ENCODE data around the gene PTGR3.

Gene PTGR3

GRCh38 chr18:75230163-75231052 lies 21.5 kb upstream of the PTGR3 start:
- no peak overlapping the region for H3K4me3 ChIP-seq (ENCODE audit: low read depth, low read length)
- TF ChIP-seq, protein P1, sequence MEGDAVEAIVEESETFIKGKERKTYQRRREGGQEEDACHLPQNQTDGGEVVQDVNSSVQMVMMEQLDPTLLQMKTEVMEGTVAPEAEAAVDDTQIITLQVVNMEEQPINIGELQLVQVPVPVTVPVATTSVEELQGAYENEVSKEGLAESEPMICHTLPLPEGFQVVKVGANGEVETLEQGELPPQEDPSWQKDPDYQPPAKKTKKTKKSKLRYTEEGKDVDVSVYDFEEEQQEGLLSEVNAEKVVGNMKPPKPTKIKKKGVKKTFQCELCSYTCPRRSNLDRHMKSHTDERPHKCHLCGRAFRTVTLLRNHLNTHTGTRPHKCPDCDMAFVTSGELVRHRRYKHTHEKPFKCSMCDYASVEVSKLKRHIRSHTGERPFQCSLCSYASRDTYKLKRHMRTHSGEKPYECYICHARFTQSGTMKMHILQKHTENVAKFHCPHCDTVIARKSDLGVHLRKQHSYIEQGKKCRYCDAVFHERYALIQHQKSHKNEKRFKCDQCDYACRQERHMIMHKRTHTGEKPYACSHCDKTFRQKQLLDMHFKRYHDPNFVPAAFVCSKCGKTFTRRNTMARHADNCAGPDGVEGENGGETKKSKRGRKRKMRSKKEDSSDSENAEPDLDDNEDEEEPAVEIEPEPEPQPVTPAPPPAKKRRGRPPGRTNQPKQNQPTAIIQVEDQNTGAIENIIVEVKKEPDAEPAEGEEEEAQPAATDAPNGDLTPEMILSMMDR (IDR thresholded peaks at IDR 0.05; ENCODE audit: low read depth, low read length) = no peak
- H3K27ac ChIP-seq = no peak overlapping the region
- no peaks in the 10 kb centered on the region for H3K27me3 ChIP-seq (ENCODE audit: insufficient read depth, low read depth, severe bottlenecking)
- no peak for DNase-seq
- no peaks in the 10 kb centered on the region for H3K36me3 ChIP-seq
- no peaks in the 10 kb centered on the region for H3K9me3 ChIP-seq (ENCODE audit: severe bottlenecking)

DNA sequence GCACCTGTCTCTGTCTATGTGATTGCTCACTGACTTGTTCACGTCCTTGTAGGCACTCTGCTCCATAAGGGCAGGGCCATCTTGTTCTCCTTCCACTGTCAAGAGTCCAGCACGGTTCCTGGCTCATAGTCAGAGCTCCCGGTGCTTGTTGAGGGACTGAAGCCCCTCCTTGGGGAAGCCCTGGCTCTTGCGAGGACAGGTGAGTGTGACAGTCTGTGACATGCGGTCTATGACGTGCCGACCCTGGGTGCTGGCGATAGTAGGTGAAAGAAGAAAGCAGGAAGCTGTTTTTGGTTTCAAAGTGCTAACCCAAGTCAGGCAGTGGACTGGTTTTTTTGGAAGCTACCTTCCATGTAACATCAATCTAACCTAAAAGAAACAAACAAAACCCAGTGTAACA lies 20.5 kb upstream of the PTGR3 start:
- Histone ChIP-seq H3K36me3 (no peaks in the 10 kb centered on the region), H3K27me3 (ENCODE audit: insufficient read depth, low read depth, severe bottlenecking) (no peaks in the 10 kb centered on the region), H3K9me3 (ENCODE audit: severe bottlenecking) (no peaks in the 10 kb centered on the region), H3K4me3 (ENCODE audit: low read depth, low read length) (no peak overlapping the region), H3K27ac (no peak overlapping the region)
- no peak for DNase-seq
- TF ChIP-seq, protein P1 (IDR thresholded peaks at IDR 0.05; ENCODE audit: low read depth, low read length) = no peak

DNA sequence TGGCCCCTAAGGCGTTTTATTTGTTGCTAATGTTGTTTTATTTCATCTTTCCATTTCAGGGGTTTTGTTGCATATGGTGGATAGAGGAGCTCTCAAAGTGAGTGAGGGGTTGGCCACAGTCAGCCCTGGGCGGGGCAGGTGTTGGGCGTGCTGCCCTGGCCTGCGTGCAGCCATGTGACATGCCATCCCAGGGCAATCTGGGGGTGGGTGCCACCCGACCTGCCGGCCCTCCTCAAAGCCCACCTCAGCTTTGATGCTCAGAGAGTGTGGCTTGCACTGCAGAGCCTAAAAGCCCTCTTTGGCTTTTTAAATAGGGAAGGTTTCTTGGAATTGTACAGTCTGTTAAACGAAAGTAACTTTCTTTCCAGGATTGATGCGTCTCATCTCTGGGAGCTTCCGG lies 20.0 kb upstream of the PTGR3 start:
- H3K27ac ChIP-seq = no peak overlapping the region
- TF ChIP-seq, protein P1 (IDR thresholded peaks at IDR 0.05; ENCODE audit: low read depth, low read length) = no peak

DNA sequence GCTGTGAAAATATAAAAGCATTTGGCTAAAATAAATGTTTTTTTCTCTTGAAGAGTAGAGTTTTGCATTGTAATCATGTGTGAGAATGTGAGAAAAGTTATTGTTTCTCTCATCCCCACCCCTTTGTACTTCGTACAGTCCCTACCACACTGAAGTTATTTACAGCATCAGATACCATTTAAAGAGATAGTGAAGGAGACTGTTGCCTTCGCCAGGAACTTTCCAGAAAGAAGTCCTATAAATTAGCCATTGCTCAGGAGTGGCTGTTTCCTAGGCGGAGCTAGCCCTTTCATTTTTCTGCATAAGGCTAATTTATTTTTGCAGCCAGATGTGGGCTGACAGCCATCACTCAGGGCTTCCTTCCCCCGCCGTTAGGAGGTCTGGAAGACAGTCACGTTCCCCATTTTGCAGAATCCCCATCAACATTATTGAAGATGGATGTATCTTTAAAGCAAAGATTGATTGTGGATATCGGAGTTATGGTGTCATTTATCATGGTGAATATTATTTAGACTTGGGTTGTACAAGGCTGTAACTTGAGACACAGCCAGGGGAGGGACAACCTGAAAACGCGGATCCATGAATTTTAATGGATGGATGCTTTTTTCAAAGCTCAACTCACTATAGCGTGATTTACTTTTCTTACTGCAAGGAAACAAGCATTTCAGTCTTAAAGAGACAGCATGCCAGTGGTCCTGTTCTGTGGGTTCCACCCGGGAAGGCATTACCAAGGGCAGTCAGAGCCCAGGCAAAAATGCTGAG lies 18.8 kb upstream of the PTGR3 start:
- DNase-seq = no peak
- no peaks in the 10 kb centered on the region for H3K27me3 ChIP-seq (ENCODE audit: insufficient read depth, low read depth, severe bottlenecking)
- TF ChIP-seq, protein P1 (IDR thresholded peaks at IDR 0.05; ENCODE audit: low read depth, low read length) = no peak
- H3K36me3 ChIP-seq = no peaks in the 10 kb centered on the region
- H3K9me3 ChIP-seq (ENCODE audit: severe bottlenecking) = no peaks in the 10 kb centered on the region
- no peak overlapping the region for H3K4me3 ChIP-seq (ENCODE audit: low read depth, low read length)
- H3K27ac ChIP-seq = no peak overlapping the region

More for the DNA sequence above, 20.0 kb upstream of the PTGR3 start:
- H3K9me3 ChIP-seq (ENCODE audit: severe bottlenecking) = no peaks in the 10 kb centered on the region
- no peak overlapping the region for H3K4me3 ChIP-seq (ENCODE audit: low read depth, low read length)
- no peaks in the 10 kb centered on the region for H3K36me3 ChIP-seq
- no peak for DNase-seq
- no peaks in the 10 kb centered on the region for H3K27me3 ChIP-seq (ENCODE audit: insufficient read depth, low read depth, severe bottlenecking)

GRCh38 chr18:75226956-75227316 lies 18.0 kb upstream of the PTGR3 start:
- Histone ChIP-seq H3K4me3 (ENCODE audit: low read depth, low read length) (no peak overlapping the region), H3K27ac (no peak overlapping the region), H3K36me3 (no peaks in the 10 kb centered on the region), H3K27me3 (ENCODE audit: insufficient read depth, low read depth, severe bottlenecking) (no peaks in the 10 kb centered on the region), H3K9me3 (ENCODE audit: severe bottlenecking) (no peaks in the 10 kb centered on the region)
- TF ChIP-seq, protein P1 (IDR thresholded peaks at IDR 0.05; ENCODE audit: low read depth, low read length) = no peak
- DNase-seq = no peak
